EL (cell line): ENCODE results near the gene KCNJ18.
"Not testable (repeated sequence)": the region's sequence is repeated elsewhere in the genome, so short reads cannot be mapped to it uniquely, and the experiment has no call there.

ENCODE experiments used
- DNase-seq: peaks from one replicate; pipeline ENCODE4 v3.0.0-alpha.2; 2016

The KCNJ18 gene

GRCh38 chr17:21671871-21672270 lies 20.5 kb upstream of the KCNJ18 start:
- DNase-seq: not testable (repeated sequence)

DNA sequence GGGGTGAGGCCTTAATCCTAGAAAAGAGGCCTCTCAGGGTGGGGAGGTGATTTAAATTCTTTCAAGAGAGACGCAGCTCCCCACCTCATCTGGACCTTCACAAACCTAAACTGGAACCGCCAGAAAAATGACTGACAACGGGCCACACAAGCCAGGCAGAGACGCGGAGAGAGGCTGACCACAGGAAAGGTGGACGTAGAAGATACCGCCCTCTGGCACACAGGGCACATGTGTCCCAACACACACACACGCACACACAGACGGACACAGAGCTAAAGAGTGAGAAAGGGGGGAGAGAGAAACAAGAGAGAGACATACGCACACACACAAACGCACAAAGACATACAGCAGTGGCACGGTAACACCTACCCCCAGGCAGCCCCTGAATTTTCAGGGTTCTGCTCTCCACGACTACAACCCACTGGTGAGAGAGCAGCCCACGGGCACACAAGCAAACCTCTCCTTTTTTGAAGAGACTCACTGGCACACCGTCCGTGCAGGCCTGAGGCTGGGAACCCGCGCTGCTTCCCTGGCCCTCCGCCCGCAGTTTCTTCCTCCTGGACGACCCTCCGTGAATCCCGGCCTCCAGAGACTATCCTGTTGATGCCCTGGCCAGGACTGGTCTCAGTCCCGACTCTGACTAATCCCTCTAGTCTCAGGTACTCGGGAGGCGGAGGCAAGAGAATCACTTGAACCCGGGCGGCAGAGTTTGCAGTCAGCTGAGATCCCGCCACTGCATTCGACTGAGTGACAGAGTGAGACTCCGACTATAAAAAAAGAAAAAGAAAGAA lies 18.7 kb upstream of the KCNJ18 start:
- DNase-seq: not testable (repeated sequence)

DNA sequence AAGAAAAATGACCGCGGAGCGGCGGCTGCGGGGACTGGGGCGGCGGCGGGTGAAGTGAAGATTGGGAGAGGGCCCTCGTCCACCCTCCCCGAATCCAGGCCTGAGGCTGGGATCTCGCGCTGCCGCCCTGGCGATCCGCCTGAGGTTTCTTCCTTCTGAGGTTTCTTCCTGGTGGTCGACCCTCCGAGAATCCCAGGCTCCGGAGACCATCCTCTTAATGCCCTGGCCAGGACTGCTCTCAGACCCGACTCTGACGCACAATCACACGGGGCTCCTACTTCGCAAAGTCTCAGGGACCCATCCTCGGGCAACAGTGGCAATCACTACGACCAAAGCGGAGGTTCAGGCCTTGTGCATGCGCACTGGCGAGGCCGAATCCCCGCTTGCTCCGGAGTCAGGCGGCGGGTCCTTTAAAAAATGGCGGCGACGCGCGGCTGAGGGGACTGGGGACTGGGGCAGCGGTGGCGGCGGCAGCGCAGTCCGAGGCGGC lies 18.0 kb upstream of the KCNJ18 start:
- no peak for DNase-seq

DNA sequence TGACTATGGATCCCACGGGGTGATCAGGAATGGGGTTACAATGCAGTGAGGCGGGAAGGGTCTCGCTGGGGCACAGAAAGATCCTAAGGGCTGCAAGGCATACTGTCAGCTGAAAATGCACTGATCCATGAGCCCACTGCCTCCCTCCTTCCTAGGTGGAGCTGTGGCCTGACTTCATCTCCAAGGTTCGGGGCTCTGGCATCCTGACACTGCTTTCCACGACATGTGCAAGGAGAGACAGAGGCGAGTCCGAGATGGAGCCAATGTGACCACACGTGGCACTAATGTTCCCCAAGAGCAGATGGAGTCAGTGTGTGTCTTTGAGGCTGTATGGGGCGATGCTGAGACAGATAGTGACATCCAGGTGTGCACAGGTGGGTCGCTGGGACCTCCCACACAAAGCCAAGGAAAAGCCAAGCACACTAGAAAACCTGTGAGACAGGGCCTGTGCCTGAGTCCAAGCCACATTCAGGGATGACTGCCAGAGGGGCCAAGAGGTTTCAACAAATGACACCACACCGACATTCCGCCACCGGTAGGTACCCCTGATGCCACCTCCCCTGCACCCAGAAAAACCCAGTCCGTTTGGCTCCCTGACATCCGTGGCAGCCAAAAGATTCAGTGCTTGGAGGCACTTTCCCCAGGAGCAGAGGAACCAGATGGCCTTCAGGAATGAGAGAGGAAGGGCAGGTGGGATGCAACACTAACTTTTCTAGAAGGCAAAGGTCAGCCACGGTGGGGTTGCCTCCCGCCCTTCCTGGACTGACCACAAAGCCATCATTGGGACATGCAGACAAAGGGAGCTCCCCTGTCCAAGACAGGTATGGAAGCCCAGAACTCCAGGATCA lies 17.2 kb upstream of the KCNJ18 start:
- not testable (repeated sequence) for DNase-seq

DNA sequence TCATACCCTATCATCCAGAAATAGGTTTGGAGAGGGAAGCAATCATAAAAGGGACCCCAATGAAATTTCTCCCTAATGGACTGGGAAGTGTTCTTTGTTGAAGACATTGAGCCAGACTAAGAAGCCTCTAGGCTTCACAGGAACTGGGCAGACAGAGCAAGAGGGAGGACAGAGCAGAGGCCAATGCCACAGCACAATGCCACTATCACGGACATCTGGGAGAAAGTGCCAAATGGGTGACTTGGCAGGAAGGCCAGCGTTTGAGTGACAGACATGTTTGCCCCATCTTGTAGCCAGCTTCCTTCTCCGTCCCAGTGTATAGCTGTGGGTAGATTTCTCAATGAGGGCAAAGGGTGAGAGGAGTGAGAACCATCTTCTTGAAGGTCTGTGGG lies 16.6 kb upstream of the KCNJ18 start:
- not testable (repeated sequence) for DNase-seq

DNA sequence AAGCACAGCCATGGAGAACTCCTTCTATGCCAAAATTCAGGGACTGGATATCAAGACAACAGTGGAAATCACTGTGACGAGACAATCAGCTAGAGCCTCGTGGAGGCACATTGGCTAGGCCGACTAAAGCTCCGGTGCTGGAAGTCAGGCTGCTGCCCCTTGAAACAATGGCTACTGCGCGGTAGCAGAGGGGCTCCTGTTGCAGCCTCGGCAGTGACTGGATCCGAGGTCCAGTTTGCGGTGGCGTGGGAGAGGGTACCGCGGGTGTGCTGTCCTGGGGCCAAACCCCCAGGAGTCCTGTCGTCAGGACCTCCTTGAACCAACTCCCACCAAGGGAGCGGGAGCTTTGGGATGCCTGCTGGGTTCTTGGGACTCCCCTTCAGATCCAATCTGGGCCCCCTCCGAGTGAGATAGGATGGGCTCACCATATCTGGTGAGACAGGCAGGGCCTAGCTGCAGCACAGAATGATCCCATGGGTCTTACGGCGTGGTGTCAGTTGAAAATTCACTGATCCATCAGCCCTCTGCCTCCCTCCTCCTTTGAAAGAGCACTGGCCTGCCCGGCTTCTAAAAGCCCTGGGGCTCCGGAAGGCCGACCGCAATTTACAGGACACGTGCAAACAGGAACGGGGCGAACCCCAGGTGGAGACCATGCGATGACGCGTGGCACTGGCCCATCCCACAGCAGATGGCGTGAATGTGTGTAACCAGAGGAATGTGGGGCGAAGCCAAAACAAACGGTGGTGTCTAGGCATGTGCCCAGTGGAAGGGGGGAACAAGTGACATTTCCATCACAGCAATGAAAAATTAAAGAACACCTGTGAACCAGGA lies 15.8 kb upstream of the KCNJ18 start:
- no peak for DNase-seq

DNA sequence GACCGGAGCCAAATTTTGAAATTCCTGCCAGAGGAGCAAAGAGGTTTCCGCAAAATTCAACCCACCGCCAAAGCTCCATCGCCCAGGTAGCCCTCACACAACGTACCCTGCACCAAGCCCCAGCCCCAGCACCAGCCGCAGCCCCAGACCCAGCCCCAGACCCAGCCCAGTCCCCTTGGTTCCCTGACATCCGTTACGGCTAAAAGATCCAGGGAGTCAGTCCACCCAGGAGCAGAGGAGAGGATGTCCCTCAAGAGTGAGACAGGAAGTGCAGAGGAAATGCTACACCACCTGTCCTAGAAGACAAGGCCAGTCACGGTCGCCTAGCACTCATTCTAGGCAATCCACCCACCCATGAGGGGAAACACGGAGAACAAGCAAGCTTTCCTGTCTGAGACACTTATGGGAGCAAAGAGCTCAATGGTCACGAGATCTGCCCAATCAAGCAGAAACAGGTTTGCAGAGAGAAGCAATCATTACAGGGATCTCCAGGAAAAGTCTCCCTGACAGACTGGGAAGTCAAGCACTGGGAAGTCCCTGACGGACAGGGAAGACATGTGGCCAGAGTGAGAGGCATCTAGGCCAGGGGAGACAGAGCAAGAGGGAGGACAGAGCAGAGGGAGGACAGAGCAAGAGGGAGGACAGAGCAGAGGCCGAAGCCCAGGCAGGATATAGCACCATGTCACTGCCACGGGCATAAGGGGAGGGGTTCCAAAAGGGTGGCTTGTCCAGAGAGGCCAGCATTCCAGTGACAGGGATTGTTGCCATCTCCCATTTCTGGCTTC lies 15.0 kb upstream of the KCNJ18 start:
- DNase-seq: no peak

- no peak for DNase-seq
These were observed 14.4 kb upstream of the KCNJ18 start for GRCh38 chr17:21677911-21678310.

DNA sequence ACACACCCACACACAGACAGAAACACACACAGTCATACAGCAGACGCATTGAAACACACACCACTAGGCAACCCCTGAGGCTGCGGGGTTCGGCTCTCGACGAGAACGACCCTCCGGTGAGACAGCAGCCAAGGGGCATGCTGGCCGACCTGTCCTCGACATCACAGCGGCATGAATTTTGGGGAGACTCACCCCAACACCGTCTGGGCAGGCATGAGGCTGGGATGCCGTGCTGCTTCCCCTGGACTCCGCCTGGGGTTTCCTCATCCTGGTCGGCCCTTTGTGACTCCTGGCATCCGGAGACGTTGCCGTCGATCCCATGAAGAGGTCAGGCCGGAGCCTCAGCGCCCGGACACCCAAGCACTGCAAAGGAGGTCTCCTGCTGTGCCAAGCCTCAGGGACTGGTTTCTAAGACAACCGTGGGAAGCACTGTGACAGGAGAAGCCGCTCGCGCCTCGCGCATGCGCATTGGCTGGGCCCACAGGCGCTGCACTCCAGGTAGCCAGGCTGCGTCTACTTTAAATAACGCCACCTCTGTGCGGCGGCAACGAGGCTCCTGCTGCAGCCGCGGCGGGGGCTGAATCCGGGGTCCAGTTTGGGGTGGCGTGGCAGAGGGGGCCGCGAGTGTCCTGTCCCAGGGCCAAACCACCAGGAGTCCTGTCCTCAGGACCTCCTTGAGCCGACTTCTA lies 13.8 kb upstream of the KCNJ18 start:
- no peak for DNase-seq

GRCh38 chr17:21679256-21680146 lies 12.8 kb upstream of the KCNJ18 start:
- DNase-seq: no peak

DNA sequence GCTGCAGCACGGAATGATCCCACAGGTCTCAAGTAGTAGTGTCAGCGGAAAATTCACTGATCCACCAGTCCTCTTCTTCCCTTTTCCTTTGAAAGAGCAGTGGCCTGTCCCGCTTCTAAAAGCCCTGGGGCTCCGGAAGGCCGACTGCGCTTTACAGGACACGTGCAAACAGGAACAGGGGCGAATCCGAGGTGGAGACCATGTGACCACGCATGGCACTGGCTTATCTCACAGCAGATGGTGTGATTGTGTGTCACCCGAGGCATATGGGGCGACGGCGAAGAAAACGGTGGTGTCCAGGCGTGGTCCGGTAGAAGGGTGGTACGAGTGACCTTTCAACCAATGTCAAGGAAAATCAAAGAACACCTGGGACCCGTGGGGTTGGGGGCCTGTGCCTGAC lies 12.0 kb upstream of the KCNJ18 start:
- no peak for DNase-seq

DNA sequence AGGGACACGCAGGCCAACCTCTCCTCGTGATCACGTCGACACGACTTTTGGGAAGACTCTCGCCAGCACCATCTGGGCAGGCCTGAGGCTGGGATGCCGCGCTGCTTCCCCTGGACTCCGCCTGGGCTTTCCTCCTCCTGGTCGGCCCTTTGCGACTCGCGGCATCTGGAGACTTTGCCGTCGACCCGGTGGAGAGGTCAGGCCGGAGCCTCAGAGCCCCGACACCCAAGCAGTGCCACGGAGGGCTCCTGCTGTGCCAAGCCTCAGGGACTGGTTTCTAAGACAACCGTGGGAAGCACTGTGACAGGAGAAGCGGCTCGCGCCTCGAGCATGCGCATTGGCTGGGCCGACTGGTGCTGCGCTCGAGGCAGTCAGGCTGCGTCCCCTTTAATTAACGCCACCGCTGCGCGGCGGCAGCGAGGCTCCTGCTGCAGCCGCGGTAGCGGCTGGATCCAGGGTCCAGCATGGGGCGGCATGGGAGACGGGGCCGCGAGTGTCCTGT lies 11.4 kb upstream of the KCNJ18 start:
- DNase-seq: not testable (repeated sequence)

GRCh38 chr17:21681576-21681975 lies 10.7 kb upstream of the KCNJ18 start:
- not testable (repeated sequence) for DNase-seq

DNA sequence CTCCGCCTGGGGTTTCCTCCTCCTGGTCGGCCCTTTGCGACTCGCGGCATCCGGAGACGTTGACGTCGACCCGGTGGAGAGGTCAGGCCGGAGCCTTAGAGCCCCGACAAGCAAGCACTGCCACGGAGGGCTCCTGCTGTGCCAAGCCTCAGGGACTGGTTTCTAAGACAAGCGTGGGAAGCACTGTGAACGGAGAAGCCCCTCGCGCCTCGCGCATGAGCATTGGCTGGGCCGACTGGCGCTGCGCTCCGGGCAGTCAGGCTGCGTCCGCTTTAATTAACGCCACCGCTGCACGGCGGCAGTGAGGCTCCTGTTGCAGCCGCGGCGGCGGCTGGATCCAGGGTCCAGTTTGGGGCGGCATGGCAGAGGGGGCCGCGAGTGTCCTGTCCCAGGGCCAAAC lies 10.2 kb upstream of the KCNJ18 start:
- DNase-seq: not testable (repeated sequence)

- not testable (repeated sequence) for DNase-seq
These were observed 9.1 kb upstream of the KCNJ18 start for GRCh38 chr17:21683142-21683712.

- DNase-seq: not testable (repeated sequence)
These were observed 8.4 kb upstream of the KCNJ18 start for GRCh38 chr17:21683897-21684296.

- not testable (repeated sequence) for DNase-seq
These were observed 7.9 kb upstream of the KCNJ18 start for GRCh38 chr17:21684384-21684783.

DNA sequence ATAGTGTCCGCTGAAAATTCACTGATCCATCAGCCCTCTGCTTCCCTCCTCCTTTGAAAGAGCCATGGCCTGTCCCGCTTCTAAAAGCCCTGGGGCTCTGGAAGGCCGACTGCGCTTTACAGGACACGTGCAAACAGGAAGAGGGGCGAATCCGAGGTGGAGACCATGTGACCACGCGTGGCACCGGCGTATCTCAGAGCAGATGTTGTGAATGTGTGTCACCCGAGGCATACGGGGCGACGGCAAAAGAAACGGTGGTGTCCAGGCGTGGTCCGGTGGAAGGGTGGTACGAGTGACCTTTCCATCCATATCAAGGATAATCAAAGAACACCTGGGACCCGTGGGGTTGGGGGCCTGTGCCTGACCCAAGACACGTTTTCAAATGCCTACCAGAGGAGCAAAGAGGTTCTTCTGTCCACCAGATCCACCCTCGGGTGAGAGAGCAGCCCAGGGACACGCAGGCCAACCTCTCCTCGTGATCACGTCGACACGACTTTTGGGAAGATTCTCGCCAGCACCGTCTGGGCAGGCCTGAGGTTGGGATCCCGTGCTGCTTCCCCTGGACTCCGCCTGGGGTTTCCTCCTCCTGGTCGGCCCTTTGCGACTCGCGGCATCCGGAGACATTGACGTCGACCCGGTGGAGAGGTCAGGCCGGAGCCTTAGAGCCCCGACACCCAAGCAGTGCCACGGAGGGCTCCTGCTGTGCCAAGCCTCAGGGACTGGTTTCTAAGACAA lies 7.1 kb upstream of the KCNJ18 start:
- not testable (repeated sequence) for DNase-seq
